Smooth muscle cell (in vitro differentiated cells): ENCODE data around the gene PNMA6E. TPM values are rescaled to one million over a fixed set of nuclear protein-coding genes. Genes with fewer than 3 reads are reported as not detected.

Experiments used
- DNase-seq: peaks from one replicate; lab custom pipeline; 2025; ENCODE audit not compliant: unreplicated experiment; lab: John Stamatoyannopoulos, UW
- H2AFZ ChIP-seq: fragments of 200-600 bp; sonication (generic); 2 replicates; pipeline ENCODE4 v1.6.0; 2016; ENCODE audit warnings: antibody characterized with exemption, low read depth, mild to moderate bottlenecking
- H3F3A ChIP-seq: fragments of 200-600 bp; sonication (generic); 2 replicates; pipeline ENCODE4 v1.6.0; 2017; ENCODE audit warnings: antibody characterized with exemption, low read depth
- H3K27ac ChIP-seq: fragments of 200-600 bp; sonication (generic); 2 replicates; pipeline ENCODE4 v1.5.1; 2016; ENCODE audit warnings: low read depth, mild to moderate bottlenecking
- H3K27me3 ChIP-seq: fragments of 200-600 bp; sonication (generic); 2 replicates; pipeline ENCODE4 v1.6.1; 2016; ENCODE audit warnings: low read depth, mild to moderate bottlenecking
- H3K36me3 ChIP-seq: fragments of 200-600 bp; sonication (generic); 2 replicates; pipeline ENCODE4 v1.5.1; 2016; ENCODE audit warnings: low read depth
- H3K4me1 ChIP-seq: fragments of 200-600 bp; sonication (generic); 2 replicates; pipeline ENCODE4 v1.5.1; 2016; ENCODE audit warnings: low read depth
- H3K4me2 ChIP-seq: fragments of 200-600 bp; sonication (generic); 2 replicates; pipeline ENCODE4 v1.6.0; 2016; ENCODE audit warnings: mild to moderate bottlenecking
- H3K4me3 ChIP-seq: fragments of 200-600 bp; sonication (generic); 2 replicates; pipeline ENCODE4 v1.5.1; 2016; ENCODE audit warnings: mild to moderate bottlenecking
- H3K79me2 ChIP-seq: fragments of 200-600 bp; sonication (generic); 2 replicates; pipeline ENCODE4 v1.6.0; 2016; ENCODE audit warnings: low read depth, mild to moderate bottlenecking
- H3K9ac ChIP-seq: fragments of 200-600 bp; sonication (generic); 2 replicates; pipeline ENCODE4 v1.6.0; 2016; ENCODE audit warnings: low read depth
- H3K9me3 ChIP-seq: fragments of 200-600 bp; sonication (generic); replicated peaks from 2 replicates; pipeline ENCODE4 v1.5.1; 2016; ENCODE audit warnings: low read depth
- H4K20me1 ChIP-seq: fragments of 200-600 bp; sonication (generic); 2 replicates; pipeline ENCODE4 v1.6.0; 2016; ENCODE audit warnings: low read depth
- WGBS: methylation state at CpG from one replicate; pipeline ENCODE4 v1.1.7; 2016; ENCODE audit warnings: low lambda C conversion rate; 5-methylcytosine and 5-hydroxymethylcytosine counted together
- polyA plus RNA-seq: library from polyadenylated mRNA; unstranded; fragments of >200 nt; fragmentation: Nextera tagmentation; extraction: Ambion mirVana; gene quantifications from 2 replicates; pipeline ENCODE4 v1.2.1, GENCODE V29; 2016
- total RNA-seq: library from RNA; depleted of rRNA; stranded (reverse); fragments of >200 nt; gene quantifications from 2 replicates; pipeline ENCODE4 v1.2.3, GENCODE V29; 2014
- TF ChIP-seq, protein P1 (sequence below): fragments of 200-600 bp; sonication (generic); IDR thresholded peaks from 2 replicates; pipeline ENCODE4 v1.5.1; 2017; ENCODE audit warnings: borderline replicate concordance, mild to moderate bottlenecking, antibody characterized with exemption; ENCODE audit not compliant: insufficient read depth, poor library complexity, severe bottlenecking

The PNMA6E gene
- total and polyA plus RNA-seq, 2 experiments from 2014 or later, result not detected

DNA sequence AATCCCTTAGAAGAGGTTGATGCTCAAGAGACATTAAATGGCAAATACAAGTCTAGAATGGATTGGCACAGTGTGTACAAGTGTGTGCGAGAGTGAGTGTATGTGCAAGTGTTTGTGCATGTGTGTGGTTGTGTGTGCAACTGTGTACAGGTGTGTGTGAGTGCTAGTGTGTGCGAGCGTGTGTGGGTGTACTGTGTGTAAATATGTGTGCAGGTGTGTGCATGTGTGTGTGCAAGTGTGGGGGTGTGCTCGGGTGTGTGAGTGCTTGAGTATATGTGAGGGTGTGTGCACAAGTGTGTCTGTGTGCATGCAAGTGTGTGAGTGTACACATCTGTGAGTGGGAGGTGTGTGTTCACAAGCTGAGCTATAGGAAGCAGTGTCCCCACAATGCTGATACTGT is 38.8 kb upstream of the PNMA6E start:
- WGBS, result 91% methylated on average over 4 of the region's 4 CpGs
- no peaks in the 10 kb centered on the region for H3K9me3 ChIP-seq

DNA sequence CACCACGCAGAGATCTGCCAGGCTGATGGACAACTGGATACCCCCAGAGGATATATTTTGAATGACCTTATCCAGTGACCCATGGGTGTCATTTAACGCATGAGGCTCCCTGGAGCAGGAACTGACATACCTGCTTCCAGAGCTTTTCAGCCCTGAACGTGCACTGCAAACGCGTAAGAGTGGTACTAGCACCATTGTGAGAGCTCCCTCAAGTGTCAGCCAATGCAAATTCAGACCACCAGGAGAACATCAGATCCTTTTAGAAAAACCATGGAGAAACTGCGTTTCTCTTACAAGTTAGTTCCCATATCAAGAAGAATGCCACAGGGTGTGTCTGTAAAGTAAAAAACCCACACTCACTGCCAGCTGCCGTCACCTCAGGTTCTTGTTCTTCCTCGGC is 37.4 kb upstream of the PNMA6E start:
- H3F3A ChIP-seq, result no peaks in the 10 kb centered on the region
- no peaks in the 10 kb centered on the region for H3K36me3 ChIP-seq
- TF ChIP-seq, protein P1, sequence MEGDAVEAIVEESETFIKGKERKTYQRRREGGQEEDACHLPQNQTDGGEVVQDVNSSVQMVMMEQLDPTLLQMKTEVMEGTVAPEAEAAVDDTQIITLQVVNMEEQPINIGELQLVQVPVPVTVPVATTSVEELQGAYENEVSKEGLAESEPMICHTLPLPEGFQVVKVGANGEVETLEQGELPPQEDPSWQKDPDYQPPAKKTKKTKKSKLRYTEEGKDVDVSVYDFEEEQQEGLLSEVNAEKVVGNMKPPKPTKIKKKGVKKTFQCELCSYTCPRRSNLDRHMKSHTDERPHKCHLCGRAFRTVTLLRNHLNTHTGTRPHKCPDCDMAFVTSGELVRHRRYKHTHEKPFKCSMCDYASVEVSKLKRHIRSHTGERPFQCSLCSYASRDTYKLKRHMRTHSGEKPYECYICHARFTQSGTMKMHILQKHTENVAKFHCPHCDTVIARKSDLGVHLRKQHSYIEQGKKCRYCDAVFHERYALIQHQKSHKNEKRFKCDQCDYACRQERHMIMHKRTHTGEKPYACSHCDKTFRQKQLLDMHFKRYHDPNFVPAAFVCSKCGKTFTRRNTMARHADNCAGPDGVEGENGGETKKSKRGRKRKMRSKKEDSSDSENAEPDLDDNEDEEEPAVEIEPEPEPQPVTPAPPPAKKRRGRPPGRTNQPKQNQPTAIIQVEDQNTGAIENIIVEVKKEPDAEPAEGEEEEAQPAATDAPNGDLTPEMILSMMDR, result peak; percentile 19
- H3K4me2 ChIP-seq, result no peak overlapping the region
- no peaks in the 10 kb centered on the region for H4K20me1 ChIP-seq
- H2AFZ ChIP-seq, result no peak overlapping the region
- H3K4me3 ChIP-seq, result no peak overlapping the region
- H3K27ac ChIP-seq, result no peak overlapping the region
- no peak for DNase-seq
- no peaks in the 10 kb centered on the region for H3K79me2 ChIP-seq
- no peaks in the 10 kb centered on the region for H3K9me3 ChIP-seq
- no peaks in the 10 kb centered on the region for H3K4me1 ChIP-seq
- H3K27me3 ChIP-seq, result no peaks in the 10 kb centered on the region
- 56% methylated on average over 8 of the region's 8 CpGs for WGBS
- H3K9ac ChIP-seq, result no peak overlapping the region

More for the DNA sequence above, 38.8 kb upstream of the PNMA6E start:
- H4K20me1 ChIP-seq, result no peaks in the 10 kb centered on the region
- no peak overlapping the region for H3K4me2 ChIP-seq
- no peaks in the 10 kb centered on the region for H3K27me3 ChIP-seq
- H3K4me3 ChIP-seq, result no peak overlapping the region
- TF ChIP-seq, protein P1, result no peak
- no peaks in the 10 kb centered on the region for H3F3A ChIP-seq
- H2AFZ ChIP-seq, result no peak overlapping the region
- H3K9ac ChIP-seq, result no peak overlapping the region
- no peaks in the 10 kb centered on the region for H3K79me2 ChIP-seq
- H3K27ac ChIP-seq, result no peak overlapping the region
- DNase-seq, result no peak
- H3K36me3 ChIP-seq, result no peaks in the 10 kb centered on the region
- no peaks in the 10 kb centered on the region for H3K4me1 ChIP-seq

DNA sequence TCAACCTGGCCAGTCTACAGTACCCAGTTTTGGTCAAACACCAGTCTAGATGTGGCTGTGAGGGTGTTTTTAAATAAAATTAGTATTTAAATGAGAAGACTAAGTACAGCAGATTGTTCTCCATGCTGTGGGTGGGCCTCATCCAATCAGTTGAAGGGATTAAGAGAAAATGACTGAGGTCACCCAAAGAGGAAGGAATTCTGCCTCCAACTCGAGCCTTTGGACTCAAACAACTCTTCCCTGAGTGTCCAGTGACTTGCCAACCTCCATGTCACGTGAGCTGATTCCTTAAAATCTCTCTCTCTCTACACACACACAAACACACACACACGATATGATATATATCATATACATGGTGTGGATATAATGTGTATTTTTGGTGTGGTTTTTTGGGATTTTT is 34.7 kb upstream of the PNMA6E start:
- Histone ChIP-seq H3K27me3 (no peaks in the 10 kb centered on the region), H3K27ac (no peak overlapping the region), H3K79me2 (no peaks in the 10 kb centered on the region), H3K36me3 (no peaks in the 10 kb centered on the region), H3F3A (no peaks in the 10 kb centered on the region), H3K4me2 (no peak overlapping the region), H3K9me3 (no peaks in the 10 kb centered on the region), H3K4me1 (no peaks in the 10 kb centered on the region), H3K9ac (no peak overlapping the region), H2AFZ (no peak overlapping the region), H4K20me1 (no peaks in the 10 kb centered on the region), H3K4me3 (no peak overlapping the region)
- WGBS, result 57% methylated on average over 3 of the region's 3 CpGs
- TF ChIP-seq, protein P1, result no peak
- DNase-seq, result no peak

DNA sequence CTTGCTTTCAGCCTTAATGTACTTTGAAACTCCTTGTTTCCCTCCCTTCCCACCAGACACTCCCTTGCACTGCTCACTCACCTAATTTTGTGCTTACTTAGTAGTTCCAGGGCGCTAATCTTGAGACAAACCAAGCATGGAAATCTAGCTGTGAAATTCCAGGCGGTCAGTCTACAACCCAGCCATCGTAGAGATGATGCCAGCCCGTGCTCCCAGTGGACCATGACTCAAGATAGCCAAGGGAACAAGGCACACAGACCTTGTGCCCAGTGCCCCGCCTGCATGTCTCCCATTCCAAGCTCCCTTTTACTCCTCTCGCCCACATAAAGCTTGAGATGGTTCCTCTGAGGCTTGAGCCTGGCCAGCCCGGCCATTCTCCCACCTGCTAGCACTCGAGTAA is 33.7 kb upstream of the PNMA6E start:
- H2AFZ ChIP-seq, result no peak overlapping the region
- H3F3A ChIP-seq, result no peaks in the 10 kb centered on the region
- no peak overlapping the region for H3K4me3 ChIP-seq
- no peaks in the 10 kb centered on the region for H3K79me2 ChIP-seq
- TF ChIP-seq, protein P1, result no peak
- no peak overlapping the region for H3K27ac ChIP-seq
- no peaks in the 10 kb centered on the region for H4K20me1 ChIP-seq
- WGBS, result 75% methylated on average over 8 of the region's 8 CpGs
- no peaks in the 10 kb centered on the region for H3K27me3 ChIP-seq
- DNase-seq, result no peak
- no peaks in the 10 kb centered on the region for H3K9me3 ChIP-seq
- no peak overlapping the region for H3K4me2 ChIP-seq
- H3K36me3 ChIP-seq, result no peaks in the 10 kb centered on the region
- no peaks in the 10 kb centered on the region for H3K4me1 ChIP-seq
- no peak overlapping the region for H3K9ac ChIP-seq
